BLaER1 treated with 17β-estradiol and CSF1 and Interleukin-3, amounts not matched to agents 10 nM and 100 nM (cell line): ENCODE results near the gene PDGFA.
A peak's percentile ranks its signal among the peaks of the same experiment; 100 is the strongest.

Source experiments
- H3K27ac ChIP-seq, 11 experiments: shearing (Covaris generic); formaldehyde crosslinking; 2 replicates each; pipeline ENCODE4 v1.8.1; 2022
- H3K27me3 ChIP-seq, 11 experiments: shearing (Covaris generic); formaldehyde crosslinking; 2 replicates each; pipeline ENCODE4 v1.8.1; 2022
- H3K36me3 ChIP-seq, 11 experiments: shearing (Covaris generic); formaldehyde crosslinking; 2 replicates each; pipeline ENCODE4 v1.8.1; 2022
- H3K4me1 ChIP-seq, 10 experiments: shearing (Covaris generic); formaldehyde crosslinking; 2 replicates each; pipeline ENCODE4 v1.8.1; 2022
- H3K4me2 ChIP-seq, 11 experiments: shearing (Covaris generic); formaldehyde crosslinking; 2 replicates each; pipeline ENCODE4 v1.8.1; 2022
- H3K4me3 ChIP-seq, 10 experiments: shearing (Covaris generic); formaldehyde crosslinking; 2 replicates each; pipeline ENCODE4 v1.8.1; 2022
- H3K9ac ChIP-seq, 11 experiments: shearing (Covaris generic); formaldehyde crosslinking; 2 replicates each; pipeline ENCODE4 v1.8.1; 2022
- H3K9me3 ChIP-seq, 11 experiments: shearing (Covaris generic); formaldehyde crosslinking; replicated peaks in 1 of 11; 2 replicates each; pipeline ENCODE4 v1.8.1; 2022
- H4K20me1 ChIP-seq, 11 experiments: shearing (Covaris generic); formaldehyde crosslinking; 2 replicates each; pipeline ENCODE4 v1.8.1; 2022
- Cebpa-rat ChIP-seq, 11 experiments: shearing (Covaris generic); IDR thresholded peaks; 2 replicates each; pipeline ENCODE4 v1.8.1; 2022

The PDGFA gene

DNA sequence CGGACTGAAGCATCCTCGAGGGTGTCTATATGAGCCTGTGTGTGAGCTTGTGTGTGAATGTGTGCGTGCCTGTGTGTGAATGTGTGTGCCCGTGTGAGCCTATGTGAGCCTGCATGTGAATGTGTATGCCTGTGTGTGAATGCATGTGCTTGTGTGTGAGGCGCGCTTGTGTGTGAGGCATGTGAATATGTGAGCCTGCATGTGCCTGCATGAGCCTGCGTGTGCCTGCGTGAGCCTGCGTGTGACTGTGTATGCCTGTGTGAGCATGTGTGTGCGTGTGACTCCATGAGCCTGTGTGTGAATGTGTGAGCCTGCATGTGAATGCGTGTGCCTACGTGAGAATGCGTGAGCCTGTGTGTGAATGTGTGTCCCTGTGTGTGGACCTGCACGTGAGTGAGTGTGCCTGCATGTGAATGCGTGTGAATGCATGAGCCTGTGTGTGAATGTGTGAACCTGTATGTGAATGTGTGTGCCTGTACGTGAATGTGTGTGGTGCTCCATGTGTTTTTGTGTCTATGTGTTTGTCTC is 33.4 kb downstream of the PDGFA start:
- Histone ChIP-seq H4K20me1 (peaks cover 0 to 13% (median 0%) of the 10 kb centered on the region in 11 experiments; a peak in 6 of 22 replicates), H3K9me3 (no peaks in the 10 kb centered on the region; a peak in 1 of 22 replicates), H3K36me3 (no peaks in the 10 kb centered on the region), H3K4me1 (peaks cover 11 to 45% (median 26%) of the 10 kb centered on the region in 10 experiments), H3K4me3 (no peak overlapping the region), H3K4me2 (no peak overlapping the region), H3K9ac (no peak overlapping the region), H3K27ac (no peak overlapping the region), H3K27me3 (peaks cover 0 to 23% (median 0%) of the 10 kb centered on the region in 11 experiments; a peak in 6 of 22 replicates)
- TF ChIP-seq Cebpa-rat (IDR thresholded peaks at IDR 0.05): no peak

DNA sequence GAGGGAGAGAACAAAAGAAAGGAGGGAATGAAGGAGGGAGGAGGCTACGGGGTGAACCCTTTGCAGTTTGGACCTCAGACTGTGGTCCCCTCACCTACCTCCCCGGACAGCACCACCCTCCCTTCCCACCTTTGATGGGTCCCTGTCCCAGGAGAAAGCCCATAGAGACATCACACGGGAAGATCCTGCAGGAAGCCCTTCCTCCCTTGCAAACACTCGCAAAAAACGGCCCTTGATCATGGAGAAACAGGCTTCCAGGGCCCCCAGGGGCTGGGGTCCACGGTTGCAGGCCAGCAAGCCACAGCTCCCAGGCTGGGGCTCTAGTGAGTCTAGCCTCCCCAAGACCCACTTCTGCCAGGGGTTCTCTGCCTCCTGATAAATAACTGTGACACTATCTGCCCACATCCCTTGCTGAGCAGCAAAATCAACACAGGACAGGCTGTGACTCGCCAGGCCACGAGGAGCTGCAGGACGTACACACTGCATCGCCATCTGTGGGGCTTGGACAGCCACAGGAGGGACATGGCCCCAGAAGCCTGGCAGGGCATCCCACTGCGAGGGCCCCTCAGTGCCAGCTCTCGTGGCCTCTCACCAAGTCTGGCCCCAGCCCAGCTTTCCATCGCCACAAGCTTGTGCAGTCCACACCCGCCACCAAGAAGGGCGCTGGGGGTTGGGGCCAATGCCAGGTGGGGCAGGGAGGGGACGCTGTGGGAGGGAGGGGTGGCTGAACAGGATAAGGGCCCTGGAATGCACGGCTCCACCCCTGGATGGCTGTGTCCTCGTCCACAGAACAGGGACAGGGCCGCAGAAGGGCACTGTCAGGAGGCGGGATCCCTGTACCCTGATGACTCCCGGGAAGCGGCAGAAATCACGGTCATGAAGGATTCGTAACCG is 34.2 kb downstream of the PDGFA start:
- H3K27ac ChIP-seq: no peak overlapping the region
- peak overlapping the region in 6 of 11 experiments; percentile 7 to 32 (median 12); a peak in 9 of 22 replicates for H3K4me2 ChIP-seq
- H3K9me3 ChIP-seq: no peaks in the 10 kb centered on the region; a peak in 1 of 22 replicates
- H3K9ac ChIP-seq: no peak overlapping the region
- H3K36me3 ChIP-seq: no peaks in the 10 kb centered on the region
- TF ChIP-seq Cebpa-rat (IDR thresholded peaks at IDR 0.05): no peak
- H4K20me1 ChIP-seq: peaks cover 0 to 10% (median 0%) of the 10 kb centered on the region in 11 experiments; a peak in 2 of 22 replicates
- peaks cover 0 to 19% (median 0%) of the 10 kb centered on the region in 11 experiments; a peak in 5 of 22 replicates for H3K27me3 ChIP-seq
- no peak overlapping the region for H3K4me3 ChIP-seq
- peaks cover 10 to 45% (median 26%) of the 10 kb centered on the region in 10 experiments for H3K4me1 ChIP-seq

DNA sequence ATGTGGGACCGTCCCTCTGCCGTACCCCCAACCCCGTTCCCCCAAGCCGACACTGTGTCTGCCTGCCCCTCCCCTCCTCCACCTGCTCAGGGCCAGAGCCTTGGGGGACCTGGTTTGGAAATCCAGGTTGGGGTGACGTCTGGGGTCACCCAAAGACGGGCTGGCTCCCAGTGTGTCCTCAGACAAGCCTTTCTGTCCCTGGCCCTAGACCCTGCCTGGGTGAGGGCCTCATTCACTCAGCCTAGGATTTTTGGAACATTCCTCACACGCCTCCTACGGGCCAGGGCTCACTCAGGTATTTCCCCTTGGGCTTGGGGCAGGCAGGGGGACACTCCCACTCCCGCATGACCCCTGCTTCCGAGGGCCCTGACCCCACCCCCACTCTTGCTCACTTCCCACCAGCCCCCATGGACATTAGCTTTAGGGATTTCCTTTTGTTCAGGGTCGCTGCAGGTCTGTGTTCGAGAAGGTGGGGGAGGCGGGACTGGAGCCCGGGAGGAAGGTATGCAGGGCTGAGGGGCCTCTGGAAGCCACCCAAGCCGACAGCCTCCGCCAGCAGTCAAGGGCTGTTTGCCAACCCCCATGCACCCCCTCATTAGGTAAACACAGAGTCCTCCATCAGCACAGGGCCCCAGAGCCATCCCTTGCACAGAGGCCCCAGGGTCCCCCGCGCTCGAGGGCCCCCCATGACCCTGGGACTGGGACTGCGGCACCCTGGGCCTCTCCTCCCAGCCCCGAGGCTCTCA is 35.1 kb downstream of the PDGFA start:
- Histone ChIP-seq H3K4me1 (peaks cover 8 to 45% (median 27%) of the 10 kb centered on the region in 10 experiments; a peak in 19 of 20 replicates), H3K4me3 (no peak overlapping the region), H3K27me3 (peaks cover 0 to 15% (median 0%) of the 10 kb centered on the region in 11 experiments; a peak in 3 of 22 replicates), H3K4me2 (peak overlapping the region in 6 of 11 experiments; percentile 7 to 32 (median 12); a peak in 9 of 22 replicates), H4K20me1 (peaks cover 0 to 5% (median 0%) of the 10 kb centered on the region in 11 experiments; a peak in 1 of 22 replicates), H3K9ac (no peak overlapping the region), H3K9me3 (no peaks in the 10 kb centered on the region; a peak in 1 of 22 replicates), H3K36me3 (no peaks in the 10 kb centered on the region), H3K27ac (no peak overlapping the region)
- TF ChIP-seq Cebpa-rat (IDR thresholded peaks at IDR 0.05): no peak

DNA sequence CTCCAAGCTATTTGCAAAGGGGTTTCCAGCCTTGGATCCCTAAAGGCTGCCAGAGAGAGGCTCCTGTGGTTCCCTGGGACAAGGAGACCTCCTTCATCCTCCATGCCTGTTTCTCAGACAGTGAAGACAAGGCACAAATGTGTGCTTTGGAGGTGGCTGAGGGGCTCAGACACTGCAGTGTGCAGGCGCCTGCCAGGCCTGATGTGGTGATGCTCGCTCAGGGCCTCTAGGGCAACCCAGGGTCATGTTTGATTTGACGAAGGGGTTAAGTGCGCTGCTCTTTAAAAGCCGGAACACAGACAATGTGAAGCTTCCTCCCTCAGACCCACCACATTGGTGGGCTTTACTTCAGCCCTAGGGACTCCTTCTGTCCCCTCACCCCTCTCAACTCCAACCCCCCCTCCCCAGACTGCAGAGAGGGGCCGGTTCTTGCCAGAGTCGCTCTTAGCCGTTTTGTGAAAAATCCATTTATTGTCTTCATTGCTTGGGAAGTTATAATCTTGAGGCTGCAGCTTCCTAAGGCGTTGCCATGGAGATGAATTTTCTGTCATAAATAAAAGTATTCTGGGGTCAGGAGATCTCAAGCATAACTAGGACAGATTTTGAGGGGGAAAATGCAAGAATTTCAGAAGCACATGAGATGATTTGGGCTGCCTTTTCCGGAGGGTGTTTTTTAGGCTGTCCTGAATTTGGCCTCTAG is 35.8 kb downstream of the PDGFA start:
- Histone ChIP-seq H3K4me2 (peak overlapping the region in 1 of 11 experiments; percentile 28; a peak in 3 of 22 replicates), H3K9me3 (no peaks in the 10 kb centered on the region; a peak in 1 of 22 replicates), H4K20me1 (peaks cover 0 to 5% (median 0%) of the 10 kb centered on the region in 11 experiments; a peak in 1 of 22 replicates), H3K27me3 (peaks cover 0 to 13% (median 0%) of the 10 kb centered on the region in 11 experiments; a peak in 1 of 22 replicates), H3K4me3 (no peak overlapping the region), H3K9ac (no peak overlapping the region), H3K36me3 (no peaks in the 10 kb centered on the region), H3K4me1 (peaks cover 8 to 39% (median 28%) of the 10 kb centered on the region in 10 experiments; a peak in 19 of 20 replicates), H3K27ac (no peak overlapping the region)
- no peak for TF ChIP-seq Cebpa-rat (IDR thresholded peaks at IDR 0.05)

DNA sequence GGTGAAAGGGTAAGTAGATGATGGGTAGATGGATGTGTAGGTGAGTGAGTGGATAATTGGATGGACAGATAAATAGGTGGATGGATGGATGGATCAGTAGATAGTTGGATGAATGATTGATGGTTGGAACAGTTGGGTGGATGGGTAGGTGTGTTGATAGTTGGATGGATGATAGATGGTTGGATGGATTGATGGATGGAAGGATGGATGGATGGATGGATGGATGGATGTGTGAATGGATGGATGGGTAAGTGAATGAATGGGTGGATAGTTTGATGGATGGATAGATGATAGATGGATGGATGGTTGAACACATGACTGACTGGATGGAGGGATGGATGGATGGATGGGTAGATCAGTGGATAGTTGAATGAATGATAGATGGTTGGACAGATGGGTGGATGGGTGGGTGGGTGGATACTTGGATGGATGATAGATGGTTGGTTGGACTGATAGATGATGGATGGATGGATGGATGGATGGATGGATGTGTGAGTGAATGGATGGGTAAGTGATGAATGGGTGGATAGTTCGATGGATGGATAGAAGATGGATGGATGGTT is 37.0 kb downstream of the PDGFA start:
- Histone ChIP-seq H3K27me3 (peaks cover 0 to 13% (median 0%) of the 10 kb centered on the region in 11 experiments; a peak in 1 of 22 replicates), H3K9me3 (no peaks in the 10 kb centered on the region; a peak in 1 of 22 replicates), H3K9ac (no peak overlapping the region), H3K36me3 (no peaks in the 10 kb centered on the region), H3K4me1 (peaks cover 8 to 37% (median 29%) of the 10 kb centered on the region in 10 experiments; a peak in 19 of 20 replicates), H3K4me2 (no peak overlapping the region), H3K4me3 (no peak overlapping the region), H4K20me1 (peaks cover 0 to 5% (median 0%) of the 10 kb centered on the region in 11 experiments; a peak in 1 of 22 replicates), H3K27ac (no peak overlapping the region)
- no peak for TF ChIP-seq Cebpa-rat (IDR thresholded peaks at IDR 0.05)

DNA sequence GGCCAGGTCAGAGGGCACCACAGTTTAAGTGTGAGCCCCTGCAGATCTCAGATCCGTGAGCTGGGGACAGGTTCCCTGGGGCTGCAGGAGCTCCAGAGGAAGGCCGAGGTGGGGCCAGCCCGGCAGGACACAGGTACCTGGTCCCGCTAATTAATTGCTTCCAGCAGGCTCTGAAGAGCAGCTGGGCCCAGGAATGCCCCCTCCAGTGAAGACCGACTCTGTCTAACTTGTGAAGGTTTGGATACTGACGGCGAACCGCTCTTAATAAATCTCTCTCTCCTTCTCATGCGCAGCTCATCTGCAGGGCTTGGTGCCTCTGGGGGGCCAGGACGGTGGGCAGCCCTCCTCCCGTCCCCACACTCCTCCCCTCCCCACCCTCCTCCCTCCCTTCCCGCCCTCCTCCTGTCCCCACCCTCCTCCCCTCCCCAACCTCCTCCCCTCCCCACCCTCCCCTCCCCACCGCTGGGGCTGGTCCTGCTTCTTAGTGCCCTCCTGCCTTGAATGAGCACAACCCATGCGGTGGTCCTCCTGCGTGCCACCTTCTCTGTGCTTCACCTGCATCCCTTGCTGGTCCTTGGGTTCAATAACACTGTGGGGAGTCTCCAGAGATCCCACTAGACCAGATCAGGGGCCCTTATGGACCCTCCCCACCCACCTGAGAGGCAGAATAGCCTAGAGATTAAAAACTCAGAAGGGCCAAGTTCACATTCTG is 38.3 kb downstream of the PDGFA start:
- no peak overlapping the region for H3K27ac ChIP-seq
- H3K9ac ChIP-seq: peak overlapping the region in 5 of 11 experiments; percentile 4 to 50 (median 38); a peak in 8 of 22 replicates
- no peak for TF ChIP-seq Cebpa-rat (IDR thresholded peaks at IDR 0.05)
- peaks cover 0 to 13% (median 0%) of the 10 kb centered on the region in 11 experiments; a peak in 1 of 22 replicates for H3K27me3 ChIP-seq
- peaks cover 0 to 5% (median 0%) of the 10 kb centered on the region in 11 experiments; a peak in 1 of 22 replicates for H4K20me1 ChIP-seq
- peak overlapping the region in 10 of 11 experiments; percentile 14 to 88 (median 68); a peak in 20 of 22 replicates for H3K4me2 ChIP-seq
- H3K9me3 ChIP-seq: no peaks in the 10 kb centered on the region; a peak in 1 of 22 replicates
- H3K4me1 ChIP-seq: peaks cover 8 to 42% (median 29%) of the 10 kb centered on the region in 10 experiments; a peak in 19 of 20 replicates
- H3K36me3 ChIP-seq: no peaks in the 10 kb centered on the region
- no peak overlapping the region for H3K4me3 ChIP-seq

DNA sequence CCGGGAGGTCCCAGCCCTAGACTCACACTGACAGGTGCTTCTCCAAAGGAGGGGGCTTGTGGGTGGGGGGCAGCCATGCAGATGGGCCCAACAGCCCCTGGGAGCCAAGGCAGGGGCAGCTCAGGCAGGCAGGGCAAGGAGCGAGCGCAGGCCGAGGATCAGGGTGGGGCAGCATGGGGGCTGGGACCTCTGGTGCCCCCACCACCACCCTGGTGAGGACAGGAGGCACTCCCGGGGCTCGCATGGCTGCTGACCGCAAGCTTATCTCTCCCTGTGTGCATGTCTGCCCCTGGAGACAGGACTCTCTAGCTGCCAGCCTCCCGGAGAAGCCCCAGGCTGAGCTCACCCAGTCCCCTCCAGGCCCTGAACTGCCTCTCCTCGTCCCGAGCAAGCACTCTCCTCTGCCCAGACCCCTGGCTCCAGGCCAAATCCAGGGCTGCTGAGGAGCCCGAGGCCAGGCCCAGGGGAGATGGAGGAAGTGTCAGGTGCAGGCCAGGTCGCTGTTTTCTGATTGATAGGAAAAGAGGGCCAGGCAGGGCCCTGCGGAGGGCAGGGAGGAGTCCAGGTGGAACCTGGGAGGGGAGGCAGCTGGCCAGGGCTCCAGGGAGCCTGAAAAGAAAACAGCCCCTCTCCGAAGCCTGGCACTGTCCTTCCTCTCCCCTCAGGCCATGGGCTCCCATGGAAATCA is 39.0 kb downstream of the PDGFA start:
- Histone ChIP-seq H3K4me3 (no peak overlapping the region), H3K4me1 (peaks cover 8 to 42% (median 29%) of the 10 kb centered on the region in 10 experiments; a peak in 19 of 20 replicates), H3K9me3 (no peaks in the 10 kb centered on the region; a peak in 1 of 22 replicates), H3K4me2 (peak overlapping the region in 10 of 11 experiments; percentile 14 to 88 (median 68); a peak in 20 of 22 replicates), H3K9ac (peak overlapping the region in 6 of 11 experiments; percentile 4 to 50 (median 38); a peak in 11 of 22 replicates), H3K36me3 (no peaks in the 10 kb centered on the region), H4K20me1 (peaks cover 0 to 5% (median 0%) of the 10 kb centered on the region in 11 experiments; a peak in 1 of 22 replicates), H3K27ac (no peak overlapping the region), H3K27me3 (peaks cover 0 to 13% (median 0%) of the 10 kb centered on the region in 11 experiments; a peak in 1 of 22 replicates)
- no peak for TF ChIP-seq Cebpa-rat (IDR thresholded peaks at IDR 0.05)
